Tibial artery (tissue), 4 donors: ENCODE results near the gene SLIT3.

Source experiments
- DNase-seq, 2 donors: peaks; one replicate each; pipeline ENCODE4 v3.0.0-alpha.2; 2019
- H3K27ac ChIP-seq, 2 donors: fragments of 200-600 bp; sonication (generic) in 1 of 2; 1 replicate in 1 of 2; 2 replicates in 1 of 2; pipeline ENCODE4 v1.5.1; 2018 to 2019; ENCODE audit warnings: mild to moderate bottlenecking in 1 of 2
- H3K27me3 ChIP-seq, 2 donors: fragments of 200-600 bp; sonication (generic) in 1 of 2; one replicate each; pipeline versions ENCODE4 v1.5.1 to v1.6.0; 2016 to 2019
- H3K36me3 ChIP-seq, 3 donors: fragments of 200-600 bp; sonication (generic) in 2 of 3; one replicate each; pipeline ENCODE4 v1.5.1; 2016 to 2019; ENCODE audit warnings: mild to moderate bottlenecking in 2 of 3
- H3K4me1 ChIP-seq, 4 donors: fragments of 200-600 bp; sonication (generic) in 2 of 4; 1 replicate in 3 of 4; 2 replicates in 1 of 4; pipeline ENCODE4 v1.5.1; 2016 to 2019
- H3K4me3 ChIP-seq, 2 donors: fragments of 200-600 bp; sonication (generic) in 1 of 2; 1 replicate in 1 of 2; 2 replicates in 1 of 2; pipeline ENCODE4 v1.5.1; 2018 to 2019; ENCODE audit warnings: mild to moderate bottlenecking in 2 of 2
- H3K9me3 ChIP-seq, 3 donors: fragments of 200-600 bp; sonication (generic) in 1 of 3; one replicate each; pipeline ENCODE4 v1.5.1; 2016 to 2019
- intact Hi-C: fragments of 100-400 bp; cut with DNase I; formaldehyde crosslinking; loops from one replicate; pipeline ENCODE4 v1.15.0; 2023; ENCODE audit warnings: low total_unique reads
- TF ChIP-seq, protein P1 (sequence below), 2 experiments: fragments of 200-600 bp in 1 of 2; fragments of 450-650 bp in 1 of 2; IDR thresholded peaks; one replicate each; pipeline ENCODE4 v1.5.1; 2017 to 2019; ENCODE audit warnings: antibody characterized with exemption in 2 of 2, mild to moderate bottlenecking in 1 of 2, moderate library complexity in 1 of 2

Gene SLIT3

DNA sequence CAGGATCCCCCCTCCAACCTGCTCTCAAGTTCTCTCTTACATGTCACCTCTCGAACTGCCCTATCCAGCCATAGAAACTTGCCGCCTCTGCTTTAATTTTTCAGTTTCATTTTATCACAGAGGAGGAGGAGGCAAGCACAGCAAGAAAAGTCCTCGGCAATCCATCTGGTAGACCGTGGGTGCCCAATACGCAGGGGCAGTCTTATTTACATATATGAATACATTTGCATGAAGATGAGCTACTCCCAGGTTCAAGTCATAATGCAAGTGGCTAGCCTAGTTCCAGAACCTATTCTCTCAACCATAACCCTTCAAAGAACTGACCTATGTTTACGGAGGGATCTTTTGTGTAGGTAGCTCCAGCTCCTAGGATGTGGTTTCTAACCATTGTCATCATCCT lies 498.6 kb downstream of the SLIT3 start:
- Histone ChIP-seq H3K4me3 (no peak overlapping the region), H3K36me3 (peaks cover 0 to 28% (median 22%) of the 10 kb centered on the region in 3 donors), H3K27ac (no peak overlapping the region), H3K9me3 (no peaks in the 10 kb centered on the region), H3K27me3 (no peaks in the 10 kb centered on the region), H3K4me1 (no peaks in the 10 kb centered on the region)
- TF ChIP-seq, protein P1, sequence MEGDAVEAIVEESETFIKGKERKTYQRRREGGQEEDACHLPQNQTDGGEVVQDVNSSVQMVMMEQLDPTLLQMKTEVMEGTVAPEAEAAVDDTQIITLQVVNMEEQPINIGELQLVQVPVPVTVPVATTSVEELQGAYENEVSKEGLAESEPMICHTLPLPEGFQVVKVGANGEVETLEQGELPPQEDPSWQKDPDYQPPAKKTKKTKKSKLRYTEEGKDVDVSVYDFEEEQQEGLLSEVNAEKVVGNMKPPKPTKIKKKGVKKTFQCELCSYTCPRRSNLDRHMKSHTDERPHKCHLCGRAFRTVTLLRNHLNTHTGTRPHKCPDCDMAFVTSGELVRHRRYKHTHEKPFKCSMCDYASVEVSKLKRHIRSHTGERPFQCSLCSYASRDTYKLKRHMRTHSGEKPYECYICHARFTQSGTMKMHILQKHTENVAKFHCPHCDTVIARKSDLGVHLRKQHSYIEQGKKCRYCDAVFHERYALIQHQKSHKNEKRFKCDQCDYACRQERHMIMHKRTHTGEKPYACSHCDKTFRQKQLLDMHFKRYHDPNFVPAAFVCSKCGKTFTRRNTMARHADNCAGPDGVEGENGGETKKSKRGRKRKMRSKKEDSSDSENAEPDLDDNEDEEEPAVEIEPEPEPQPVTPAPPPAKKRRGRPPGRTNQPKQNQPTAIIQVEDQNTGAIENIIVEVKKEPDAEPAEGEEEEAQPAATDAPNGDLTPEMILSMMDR (IDR thresholded peaks at IDR 0.05) = no peak
- intact Hi-C loops = no loop called here
- no peak for DNase-seq

DNA sequence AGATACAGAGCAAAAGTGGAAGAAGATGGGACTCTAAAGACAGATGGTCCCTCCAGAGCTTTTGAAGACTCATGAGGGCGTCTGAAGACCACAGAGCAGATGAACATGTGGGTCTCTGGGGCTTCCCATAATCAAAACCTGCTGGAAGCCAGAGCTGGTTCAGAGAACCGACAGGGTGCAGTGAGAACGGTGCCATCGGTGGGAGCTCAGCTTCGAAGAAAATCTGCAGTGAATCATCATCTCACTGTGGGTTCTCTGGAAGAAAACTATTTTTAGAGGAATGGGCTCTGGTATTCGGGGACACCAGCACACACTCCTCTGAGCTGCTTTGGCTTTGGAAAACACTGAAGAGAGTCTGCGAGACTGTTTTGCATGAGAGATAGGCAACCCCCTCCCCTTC lies 499.4 kb downstream of the SLIT3 start:
- intact Hi-C loops = no loop called here
- DNase-seq = no peak
- no peak overlapping the region for H3K27ac ChIP-seq
- H3K4me1 ChIP-seq = no peaks in the 10 kb centered on the region
- no peak overlapping the region for H3K4me3 ChIP-seq
- H3K27me3 ChIP-seq = no peaks in the 10 kb centered on the region
- TF ChIP-seq, protein P1 (IDR thresholded peaks at IDR 0.05) = no peak
- peaks cover 0 to 24% (median 20%) of the 10 kb centered on the region in 3 donors for H3K36me3 ChIP-seq
- H3K9me3 ChIP-seq = no peaks in the 10 kb centered on the region

DNA sequence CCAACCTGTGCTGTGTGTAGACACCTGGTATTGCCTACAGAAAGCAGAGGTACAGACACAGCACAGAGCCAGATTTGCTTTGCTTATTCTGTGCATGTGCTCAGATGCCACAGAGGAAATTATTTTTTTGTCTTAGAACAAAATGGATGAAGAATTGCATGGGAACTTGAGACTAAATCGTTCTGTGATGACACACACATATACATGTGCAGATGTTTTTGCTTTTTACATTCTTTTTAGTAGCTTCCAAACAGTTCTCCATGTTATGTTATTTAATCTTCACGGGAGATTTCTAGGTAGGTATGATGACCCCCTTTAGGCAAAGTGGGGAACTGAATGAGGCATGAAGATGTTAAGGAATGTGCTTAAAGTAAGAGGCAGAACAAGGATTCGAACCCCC lies 500.2 kb downstream of the SLIT3 start:
- H3K27me3 ChIP-seq = no peaks in the 10 kb centered on the region
- DNase-seq = no peak

DNA sequence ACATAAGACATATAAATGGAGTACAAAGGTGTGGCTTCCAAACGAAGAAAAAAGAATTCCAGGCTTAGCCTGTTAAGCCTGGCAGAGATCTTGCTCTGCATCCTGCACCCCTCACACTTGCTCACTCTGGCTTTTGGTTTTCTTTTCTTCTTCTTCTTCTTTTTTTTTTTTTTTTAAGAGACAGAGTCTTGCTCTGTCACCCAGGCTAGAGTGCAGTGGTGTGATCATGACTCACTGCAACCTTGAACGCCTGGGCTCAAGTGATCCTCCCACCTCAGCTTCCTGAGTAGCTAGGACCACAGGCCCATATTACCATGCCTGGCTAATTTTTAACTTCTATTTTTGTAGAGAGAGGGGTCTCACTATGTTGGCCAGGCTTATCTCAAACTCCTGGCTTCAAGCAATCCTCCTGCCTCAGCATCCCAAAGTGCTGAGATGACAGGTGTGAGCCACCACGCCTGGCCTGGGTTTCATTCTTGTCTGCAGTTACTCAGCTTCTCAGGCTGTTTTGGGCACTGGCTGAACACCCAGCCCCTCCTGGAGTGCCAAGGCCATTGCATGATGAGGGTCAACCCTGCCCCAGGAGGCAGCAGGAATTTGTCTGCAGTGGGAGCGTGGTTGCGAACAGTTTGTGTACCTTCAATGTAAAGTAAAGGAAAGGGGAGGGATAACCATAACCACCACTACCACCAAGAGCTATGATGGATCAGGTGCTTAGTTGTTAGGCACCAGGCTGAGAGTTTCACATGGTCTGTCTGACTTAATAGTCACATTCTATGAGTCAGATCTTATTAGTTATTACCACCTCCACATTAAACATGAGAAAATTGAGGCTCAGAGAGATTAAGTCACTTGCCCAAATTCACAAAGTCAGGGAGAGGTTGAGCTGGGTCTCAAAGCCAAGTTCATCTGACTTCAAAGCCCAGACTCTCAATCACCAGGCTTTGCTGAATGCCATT lies 502.6 kb downstream of the SLIT3 start:
- Histone ChIP-seq H3K27me3 (no peaks in the 10 kb centered on the region), H3K27ac (no peak overlapping the region), H3K4me3 (no peak overlapping the region), H3K36me3 (peaks cover 0 to under 1% (median 0%) of the 10 kb centered on the region in 3 donors), H3K4me1 (peaks cover 0 to 17% (median 14%) of the 10 kb centered on the region in 4 donors), H3K9me3 (no peaks in the 10 kb centered on the region)
- TF ChIP-seq, protein P1 (IDR thresholded peaks at IDR 0.05) = no peak
- DNase-seq = no peak
- intact Hi-C loops = no loop called here

More for the DNA sequence above, 500.2 kb downstream of the SLIT3 start:
- H3K4me1 ChIP-seq = no peaks in the 10 kb centered on the region
- H3K9me3 ChIP-seq = no peaks in the 10 kb centered on the region
- no peak overlapping the region for H3K4me3 ChIP-seq
- intact Hi-C loops = no loop called here
- no peak overlapping the region for H3K27ac ChIP-seq
- peaks cover 0 to 15% (median 12%) of the 10 kb centered on the region in 3 donors for H3K36me3 ChIP-seq
- TF ChIP-seq, protein P1 (IDR thresholded peaks at IDR 0.05) = no peak

DNA sequence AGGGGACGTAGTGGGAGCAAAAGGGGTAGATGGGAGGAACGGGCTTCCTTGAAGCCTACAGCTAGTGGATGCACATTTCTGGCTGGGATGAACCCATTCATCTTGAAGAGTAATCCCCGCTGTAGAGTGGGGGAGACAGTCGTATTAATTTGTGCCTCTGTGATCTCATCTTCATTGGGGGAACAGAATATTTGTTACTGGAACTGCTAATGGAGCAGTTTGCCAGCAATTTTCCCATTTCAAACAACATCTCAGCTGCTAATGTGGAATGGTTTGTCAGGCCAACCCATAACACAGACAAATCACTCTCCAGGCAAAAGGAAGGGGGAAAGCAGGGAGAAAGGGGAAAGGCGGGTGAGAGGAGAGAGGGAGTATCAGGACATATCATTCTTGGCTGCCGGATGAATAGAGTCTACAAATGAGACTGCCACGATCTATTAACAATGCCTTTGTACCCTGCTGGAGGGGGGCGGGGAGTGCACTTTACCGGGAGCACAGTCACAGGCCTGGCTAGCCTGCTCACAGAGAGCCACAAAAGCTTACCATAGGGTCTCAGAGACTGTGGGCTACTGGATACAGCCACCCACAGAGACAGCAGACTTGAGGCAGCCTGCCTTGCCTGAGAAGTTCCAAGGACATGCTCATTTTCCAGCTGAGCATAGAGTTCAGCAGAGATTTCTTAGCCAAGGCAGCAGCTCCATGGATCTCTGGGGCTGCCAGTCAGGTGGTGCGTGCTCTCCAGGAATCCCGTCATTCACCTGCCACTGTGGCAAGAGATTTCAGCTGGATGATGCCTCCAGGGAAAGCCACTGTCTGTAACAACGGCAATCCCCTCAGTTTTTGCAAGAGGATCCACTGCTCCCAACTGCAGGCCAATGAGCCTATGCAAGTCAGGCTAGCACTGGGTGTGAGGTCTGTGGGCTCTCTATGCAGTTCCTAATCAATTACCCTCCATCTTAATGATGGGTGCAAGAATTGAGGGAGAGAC lies 504.1 kb downstream of the SLIT3 start:
- TF ChIP-seq, protein P1 (IDR thresholded peaks at IDR 0.05) = no peak
- Histone ChIP-seq H3K9me3 (no peaks in the 10 kb centered on the region), H3K27ac (no peak overlapping the region), H3K36me3 (no peaks in the 10 kb centered on the region), H3K4me3 (no peak overlapping the region), H3K27me3 (no peaks in the 10 kb centered on the region), H3K4me1 (peaks cover 0 to 20% (median 15%) of the 10 kb centered on the region in 4 donors)
- no peak for DNase-seq
- intact Hi-C loops = no loop called here
